Caco-2 (cell line): Measurements from ENCODE around the gene DGCR2. TPM values are rescaled to one million over a fixed set of nuclear protein-coding genes. Genes with fewer than 3 reads are reported as not detected.

Source experiments
- BruUV-seq: library from RNA; stranded (reverse); fragments of 400-500 nt; replicated peaks from 2 replicates; lab custom pipeline; 2021; lab: Mats Ljungman, UMichigan
- CTCF ChIA-PET: fragments of 300-600 bp; sonication (Branson Sonifier 250); formaldehyde crosslinking; loops from one replicate; lab custom pipeline; 2022; ENCODE audit warnings: antibody characterized with exemption; lab: Charles Lee
- POLR2A ChIA-PET: fragments of 300-600 bp; sonication (Branson Sonifier 250); formaldehyde crosslinking; loops from one replicate; lab custom pipeline; 2022; ENCODE audit warnings: antibody characterized with exemption; lab: Charles Lee
- DNase-seq, 2 experiments: peaks; one replicate each; pipeline versions ENCODE4 v3.0.0 to v3.0.0-alpha.2; 2020 to 2022
- H3K27me3 ChIP-seq: replicated peaks from 2 replicates; pipeline ENCODE4 v1.6.0; 2011; ENCODE audit warnings: low read length; ENCODE audit not compliant: control insufficient read depth, insufficient read depth
- H3K36me3 ChIP-seq: 2 replicates; pipeline ENCODE4 v1.5.1; 2011; ENCODE audit warnings: low read length; ENCODE audit not compliant: control insufficient read depth, insufficient read depth
- H3K4me1 ChIP-seq: fragments of 250-450 bp; sonication (Bioruptor Pico); 2 replicates; pipeline ENCODE4 v1.5.1; 2020; ENCODE audit warnings: mild to moderate bottlenecking
- H3K4me3 ChIP-seq: 2 replicates; pipeline ENCODE4 v1.5.1; 2011; ENCODE audit warnings: low read depth, mild to moderate bottlenecking, control low read depth, low read length
- H3K9me3 ChIP-seq: fragments of 250-450 bp; sonication (Bioruptor Pico); 2 replicates; pipeline ENCODE4 v1.5.1; 2020; ENCODE audit warnings: mild to moderate bottlenecking, moderate library complexity
- H3K27ac Mint-ChIP-seq: one replicate; pipeline ENCODE4 v1.8.0; 2022; ENCODE audit warnings: mixed read lengths; ENCODE audit not compliant: unreplicated experiment
- H3K27me3 Mint-ChIP-seq: one replicate; pipeline ENCODE4 v1.8.0; 2022; ENCODE audit warnings: mixed read lengths; ENCODE audit not compliant: insufficient read depth, unreplicated experiment
- H3K36me3 Mint-ChIP-seq: one replicate; pipeline ENCODE4 v1.8.0; 2022; ENCODE audit warnings: mild to moderate bottlenecking, mixed read lengths; ENCODE audit not compliant: insufficient read depth, unreplicated experiment
- H3K4me1 Mint-ChIP-seq: one replicate; pipeline ENCODE4 v1.8.0; 2022; ENCODE audit warnings: low read depth, mixed read lengths; ENCODE audit not compliant: unreplicated experiment
- H3K4me3 Mint-ChIP-seq: one replicate; pipeline ENCODE4 v1.8.0; 2022; ENCODE audit warnings: mild to moderate bottlenecking, moderate library complexity, mixed read lengths; ENCODE audit not compliant: unreplicated experiment
- H3K9me3 Mint-ChIP-seq: one replicate; pipeline ENCODE4 v1.8.0; 2022; ENCODE audit warnings: mixed read lengths; ENCODE audit not compliant: unreplicated experiment
- CTCF ChIP-seq, 2 experiments: fragments of 200-600 bp in 1 of 2; IDR thresholded peaks; 1 replicate in 1 of 2; 2 replicates in 1 of 2; pipeline versions ENCODE4 v1.5.1 to v1.8.0; 2011 to 2022; ENCODE audit warnings: antibody characterized with exemption in 1 of 2, control low read depth in 1 of 2, inconsistent platforms in 1 of 2, low read depth in 1 of 2, low read length in 1 of 2, mild to moderate bottlenecking in 1 of 2, moderate library complexity in 1 of 2; ENCODE audit not compliant: insufficient read depth in 1 of 2, severe bottlenecking in 1 of 2, unreplicated experiment in 1 of 2
- intact Hi-C: fragments of 100-400 bp; cut with micrococcal nuclease; formaldehyde crosslinking; loops from one replicate; pipeline ENCODE4 v1.10.0; 2022; ENCODE audit not compliant: unreplicated experiment
- total RNA-seq: library from RNA; stranded (reverse); gene quantifications from 2 replicates; pipeline ENCODE4 v1.2.3, GENCODE V29; 2022

The DGCR2 gene
- total RNA-seq, 1 experiment from 2014 or later: 67.9 TPM

- no TSS peak for BruUV-seq
- H3K4me3 Mint-ChIP-seq: no peak overlapping the region
- H3K27me3 ChIP-seq: no peaks in the 10 kb centered on the region
- no peak for DNase-seq
- no peak overlapping the region for H3K4me3 ChIP-seq
- H3K36me3 Mint-ChIP-seq: peaks cover 37% of the 10 kb centered on the region
- CTCF ChIA-PET: no interaction called here
- TF ChIP-seq CTCF (IDR thresholded peaks at IDR 0.05; ENCODE audit: insufficient read depth in 1 of 2, low read depth in 1 of 2, low read length in 1 of 2, severe bottlenecking in 1 of 2, unreplicated experiment in 1 of 2): no peak
- H3K9me3 ChIP-seq: no peaks in the 10 kb centered on the region
- H3K27me3 Mint-ChIP-seq: no peaks in the 10 kb centered on the region
- no peaks in the 10 kb centered on the region for H3K4me1 ChIP-seq
- POLR2A ChIA-PET: no interaction called here
- H3K36me3 ChIP-seq: peaks cover 1% of the 10 kb centered on the region; the same call in 1 of the 2 replicates
- no peak overlapping the region for H3K27ac Mint-ChIP-seq
- H3K4me1 Mint-ChIP-seq: no peaks in the 10 kb centered on the region
- no peaks in the 10 kb centered on the region for H3K9me3 Mint-ChIP-seq
- intact Hi-C loops: no loop called here
Observed at GRCh38 chr22:19056951-19057401, 65.2 kb downstream of the DGCR2 start.

- ChIA-PET POLR2A (no interaction called here), CTCF (interaction anchor here (0.7 kb wide), 1 partner anchor 56 kb away, joined by 3 read pairs; no protein-coding TSS in a partner anchor)
- Histone ChIP-seq H3K4me3 (no peak overlapping the region), H3K27me3 (no peaks in the 10 kb centered on the region), H3K9me3 (no peaks in the 10 kb centered on the region), H3K36me3 (peaks cover 1% of the 10 kb centered on the region; the same call in 1 of the 2 replicates), H3K4me1 (no peaks in the 10 kb centered on the region)
- H3K36me3 Mint-ChIP-seq: peaks cover 42% of the 10 kb centered on the region
- H3K9me3 Mint-ChIP-seq: no peaks in the 10 kb centered on the region
- no peak overlapping the region for H3K27ac Mint-ChIP-seq
- no peak for DNase-seq
- no TSS peak for BruUV-seq
- no peak for TF ChIP-seq CTCF (IDR thresholded peaks at IDR 0.05; ENCODE audit: insufficient read depth in 1 of 2, low read depth in 1 of 2, low read length in 1 of 2, severe bottlenecking in 1 of 2, unreplicated experiment in 1 of 2)
- peaks cover 7% of the 10 kb centered on the region for H3K4me1 Mint-ChIP-seq
- no peak overlapping the region for H3K4me3 Mint-ChIP-seq
- intact Hi-C loops: no loop called here
- H3K27me3 Mint-ChIP-seq: no peaks in the 10 kb centered on the region
Observed at GRCh38 chr22:19055801-19056200, 66.4 kb downstream of the DGCR2 start.

GRCh38 chr22:19052941-19053541 is 69.2 kb downstream of the DGCR2 start:
- Histone ChIP-seq H3K36me3 (peaks cover 1% of the 10 kb centered on the region; the same call in 1 of the 2 replicates), H3K27me3 (no peaks in the 10 kb centered on the region), H3K4me1 (no peaks in the 10 kb centered on the region), H3K4me3 (no peak overlapping the region), H3K9me3 (no peaks in the 10 kb centered on the region)
- Mint-ChIP-seq H3K27ac (no peak overlapping the region), H3K4me3 (no peak overlapping the region), H3K4me1 (peaks cover 7% of the 10 kb centered on the region), H3K27me3 (no peaks in the 10 kb centered on the region), H3K36me3 (peaks cover 57% of the 10 kb centered on the region), H3K9me3 (no peaks in the 10 kb centered on the region)
- no peak for TF ChIP-seq CTCF (IDR thresholded peaks at IDR 0.05; ENCODE audit: insufficient read depth in 1 of 2, low read depth in 1 of 2, low read length in 1 of 2, severe bottlenecking in 1 of 2, unreplicated experiment in 1 of 2)
- ChIA-PET CTCF (no interaction called here), POLR2A (no interaction called here)
- no peak for DNase-seq
- BruUV-seq: no TSS peak
- intact Hi-C loops: no loop called here
